Measurements from ENCODE around the gene LMF2. TPM values are rescaled to one million over a fixed set of nuclear protein-coding genes. Genes with fewer than 3 reads are reported as not detected.
"Not testable (repeated sequence)": the region's sequence is repeated elsewhere in the genome, so short reads cannot be mapped to it uniquely, and the experiment has no call there.

Gene LMF2
- total RNA-seq, 4 donors from 2014 or later = 19.7 to 61.3 (median 32.0) TPM

GRCh38 chr22:50545522-50546325 is 38.2 kb upstream of the LMF2 start, which contains the start of gene KLHDC7B:
Gene KLHDC7B (plus strand): TSS chr22:50545899. CDS start chr22:50546244, 345 bp downstream.
- intact Hi-C loops (cut with DNase I; ENCODE audit: low total_unique reads) = no loop called here
- Histone ChIP-seq H3K27ac (no peak within 1 kb of the TSS), H3K36me3 (no peaks in the 10 kb centered on the region), H3K27me3 (peaks cover 13 to 14% of the 10 kb centered on the region in 2 donors), H3K4me3 (no peak within 1 kb of the TSS), H3K4me1 (peaks cover 0 to 12% of the 10 kb centered on the region in 2 donors), H3K9me3 (no peaks in the 10 kb centered on the region)
- DNase-seq = no peak
- TF ChIP-seq CTCF (IDR thresholded peaks at IDR 0.05) (peak in 1 of 4 experiments; percentile 5), POLR2A (IDR thresholded peaks at IDR 0.05) (no peak)

GRCh38 chr22:50544746-50545253 is 37.3 kb upstream of the LMF2 start:
- intact Hi-C loops (cut with DNase I; ENCODE audit: low total_unique reads) = no loop called here
- Histone ChIP-seq H3K27ac (no peak overlapping the region), H3K27me3 (peaks cover 13 to 14% of the 10 kb centered on the region in 2 donors), H3K4me3 (no peak overlapping the region), H3K4me1 (peaks cover 0 to 12% of the 10 kb centered on the region in 2 donors), H3K9me3 (no peaks in the 10 kb centered on the region), H3K36me3 (no peaks in the 10 kb centered on the region)
- no peak for DNase-seq
- TF ChIP-seq CTCF (IDR thresholded peaks at IDR 0.05) (no peak), POLR2A (IDR thresholded peaks at IDR 0.05) (no peak)

GRCh38 chr22:50544078-50544745 is 36.7 kb upstream of the LMF2 start:
- no peaks in the 10 kb centered on the region for H3K36me3 ChIP-seq
- no peak for DNase-seq
- no peak overlapping the region for H3K27ac ChIP-seq

GRCh38 chr22:50542416-50542927 is 35.0 kb upstream of the LMF2 start:
- no peak overlapping the region for H3K27ac ChIP-seq
- TF ChIP-seq CTCF (IDR thresholded peaks at IDR 0.05) (no peak), POLR2A (IDR thresholded peaks at IDR 0.05) (no peak)
- H3K4me3 ChIP-seq = no peak overlapping the region
- no peak for DNase-seq
- intact Hi-C loops (cut with DNase I; ENCODE audit: low total_unique reads) = no loop called here
- H3K4me1 ChIP-seq = peaks cover 0 to 4% of the 10 kb centered on the region in 2 donors
- H3K9me3 ChIP-seq = no peaks in the 10 kb centered on the region
- H3K27me3 ChIP-seq = peaks cover 0 to 8% of the 10 kb centered on the region in 2 donors
- H3K36me3 ChIP-seq = no peaks in the 10 kb centered on the region

More at GRCh38 chr22:50544078-50544745, 36.7 kb upstream of the LMF2 start:
- H3K27me3 ChIP-seq = peaks cover 10 to 11% of the 10 kb centered on the region in 2 donors
- intact Hi-C loops (cut with DNase I; ENCODE audit: low total_unique reads) = no loop called here
- no peaks in the 10 kb centered on the region for H3K9me3 ChIP-seq
- no peak overlapping the region for H3K4me3 ChIP-seq
- TF ChIP-seq POLR2A (IDR thresholded peaks at IDR 0.05) = no peak
- TF ChIP-seq CTCF (IDR thresholded peaks at IDR 0.05) = peak in 3 of 4 experiments; percentile 38 to 57 (median 53)
- peaks cover 0 to 12% of the 10 kb centered on the region in 2 donors for H3K4me1 ChIP-seq

GRCh38 chr22:50541667-50542026 is 34.1 kb upstream of the LMF2 start:
- intact Hi-C loops (cut with DNase I; ENCODE audit: low total_unique reads) = not testable (repeated sequence)

More at GRCh38 chr22:50541667-50542026, 34.1 kb upstream of the LMF2 start:
- H3K27me3 ChIP-seq, DNase-seq, H3K27ac ChIP-seq, H3K4me1 ChIP-seq, H3K36me3 ChIP-seq, H3K9me3 ChIP-seq, H3K4me3 ChIP-seq: not testable (repeated sequence)

All from uterus (tissue), 4 donors.